Memory B cell (primary cell): ENCODE results near the gene CWC22.
"Not testable (repeated sequence)": the region's sequence is repeated elsewhere in the genome, so short reads cannot be mapped to it uniquely, and the experiment has no call there.

Experiments
- ATAC-seq: fragments of 150-1000 bp; cut with Tn5 transposase; 2 replicates; pipeline ENCODE4 v1.10.0; 2021; ENCODE audit warnings: low read depth, mild to moderate bottlenecking, moderate library complexity
- DNase-seq, 2 donors: peaks; one replicate each; pipeline ENCODE4 v3.0.0; 2022; ENCODE audit warnings: low spot score in 2 of 2
- H3K27ac Mint-ChIP-seq: one replicate; pipeline ENCODE4 v1.8.0; 2022; ENCODE audit warnings: mild to moderate bottlenecking, moderate library complexity, mixed read lengths
- H3K27me3 Mint-ChIP-seq: one replicate; pipeline ENCODE4 v1.8.0; 2022; ENCODE audit warnings: mixed read lengths
- H3K36me3 Mint-ChIP-seq: one replicate; pipeline ENCODE4 v1.8.0; 2022; ENCODE audit warnings: mild to moderate bottlenecking, mixed read lengths
- H3K4me1 Mint-ChIP-seq: one replicate; pipeline ENCODE4 v1.8.0; 2022; ENCODE audit warnings: mixed read lengths
- H3K4me3 Mint-ChIP-seq: one replicate; pipeline ENCODE4 v1.8.0; 2022; ENCODE audit warnings: mild to moderate bottlenecking, moderate library complexity, mixed read lengths
- H3K9me3 Mint-ChIP-seq: one replicate; pipeline ENCODE4 v1.8.0; 2022; ENCODE audit warnings: mixed read lengths

Gene CWC22

DNA sequence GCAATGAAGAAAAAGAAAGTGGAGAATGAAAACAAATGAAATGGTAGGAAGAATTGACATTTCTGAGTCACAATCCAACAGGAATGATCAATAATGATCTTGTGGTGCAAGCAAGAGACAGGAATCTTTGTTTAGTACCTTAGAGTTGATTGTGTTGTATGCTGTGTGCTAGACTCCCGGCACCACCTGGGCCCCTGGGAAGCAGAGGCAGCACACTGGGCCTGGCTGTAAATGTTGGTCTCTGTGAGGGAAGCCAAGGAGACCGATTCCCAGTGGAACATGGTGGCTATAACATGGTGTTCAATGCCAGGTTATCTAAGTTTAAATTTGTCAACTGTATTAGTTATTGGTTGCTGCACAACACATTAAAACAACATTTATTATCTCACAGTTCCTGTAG lies 9.8 kb upstream of the CWC22 start:
- DNase-seq (no peak), ATAC-seq (no peak)
- Mint-ChIP-seq H3K27me3 (peaks cover 8% of the 10 kb centered on the region), H3K4me3 (no peak overlapping the region), H3K27ac (no peak overlapping the region), H3K36me3 (no peaks in the 10 kb centered on the region), H3K4me1 (no peaks in the 10 kb centered on the region), H3K9me3 (no peaks in the 10 kb centered on the region)

- H3K27me3 Mint-ChIP-seq, result peaks cover 8% of the 10 kb centered on the region
- H3K9me3 Mint-ChIP-seq, result no peaks in the 10 kb centered on the region
- ATAC-seq (no peak), DNase-seq (no peak)
- H3K4me1 Mint-ChIP-seq, result no peaks in the 10 kb centered on the region
- no peak overlapping the region for H3K27ac Mint-ChIP-seq
- H3K36me3 Mint-ChIP-seq, result no peaks in the 10 kb centered on the region
- H3K4me3 Mint-ChIP-seq, result no peak overlapping the region
Measured at GRCh38 chr2:180015951-180016709, 9.0 kb upstream of the CWC22 start.

- Mint-ChIP-seq H3K27me3 (peaks cover 5% of the 10 kb centered on the region), H3K36me3 (no peaks in the 10 kb centered on the region), H3K4me3 (no peak overlapping the region), H3K9me3 (no peaks in the 10 kb centered on the region), H3K27ac (no peak overlapping the region), H3K4me1 (no peaks in the 10 kb centered on the region)
- DNase-seq, result no peak
- no peak for ATAC-seq
Measured at GRCh38 chr2:180012523-180012922, 5.4 kb upstream of the CWC22 start.

GRCh38 chr2:180010701-180011100 lies 3.6 kb upstream of the CWC22 start:
- Mint-ChIP-seq H3K4me1 (peaks cover 5% of the 10 kb centered on the region), H3K9me3 (no peaks in the 10 kb centered on the region), H3K4me3 (no peak overlapping the region), H3K27ac (no peak overlapping the region), H3K36me3 (no peaks in the 10 kb centered on the region), H3K27me3 (peaks cover 1% of the 10 kb centered on the region)
- ATAC-seq (no peak), DNase-seq (no peak)

GRCh38 chr2:180006231-180006630 lies 866 bp downstream of the CWC22 start:
- no peaks in the 10 kb centered on the region for H3K27me3 Mint-ChIP-seq
- no peaks in the 10 kb centered on the region for H3K9me3 Mint-ChIP-seq
- H3K27ac Mint-ChIP-seq, result peak overlapping the region; percentile 100
- peaks cover 10% of the 10 kb centered on the region for H3K36me3 Mint-ChIP-seq
- peaks cover 28% of the 10 kb centered on the region for H3K4me1 Mint-ChIP-seq
- no peak for DNase-seq
- peak overlapping the region; percentile 99 for H3K4me3 Mint-ChIP-seq
- ATAC-seq, result no peak

DNA sequence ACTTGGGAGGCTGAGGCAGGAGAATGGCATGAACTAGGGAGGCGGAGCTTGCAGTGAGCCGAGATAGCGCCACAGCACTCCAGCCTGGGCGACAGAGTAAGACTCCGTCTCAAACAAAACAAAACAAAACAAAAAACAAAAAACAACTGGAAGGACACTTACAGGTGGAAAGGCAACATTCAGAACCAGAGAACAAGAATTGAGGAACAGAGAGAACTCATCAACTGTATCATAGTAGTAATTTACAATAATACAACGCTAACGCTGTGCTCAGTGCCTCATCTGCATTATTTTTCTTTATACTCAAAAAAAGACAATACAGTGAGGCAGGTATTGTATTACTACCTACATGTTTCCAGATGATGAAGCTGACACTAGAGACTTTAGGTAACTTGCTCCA lies 1.6 kb downstream of the CWC22 start:
- not testable (repeated sequence) for DNase-seq, H3K27me3 Mint-ChIP-seq, H3K9me3 Mint-ChIP-seq, H3K36me3 Mint-ChIP-seq, ATAC-seq
- peak overlapping the region; percentile 99 for H3K4me3 Mint-ChIP-seq
- H3K4me1 Mint-ChIP-seq, result peaks cover 28% of the 10 kb centered on the region
- H3K27ac Mint-ChIP-seq, result peak overlapping the region; percentile 69

DNA sequence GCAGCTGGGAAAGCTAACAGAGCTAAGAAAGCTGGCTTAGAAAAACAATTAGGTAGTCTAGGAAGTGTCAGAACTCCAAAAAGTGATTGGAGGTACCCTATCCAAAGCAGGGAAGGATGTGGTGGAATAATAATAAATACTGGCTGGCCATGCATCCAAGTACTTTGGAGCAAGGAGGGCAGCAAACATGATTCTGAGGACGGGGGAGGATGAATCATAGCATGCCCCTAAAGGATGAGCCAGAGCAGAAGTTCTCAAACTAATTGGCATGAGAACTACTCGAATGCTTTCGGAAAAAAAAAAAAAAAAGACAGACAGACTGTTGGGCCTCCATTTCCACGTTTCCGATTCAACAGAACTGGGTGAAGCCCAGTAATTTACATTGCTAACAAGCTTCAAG lies 2.4 kb downstream of the CWC22 start:
- Mint-ChIP-seq H3K27ac (no peak overlapping the region), H3K9me3 (no peaks in the 10 kb centered on the region), H3K27me3 (no peaks in the 10 kb centered on the region), H3K36me3 (peaks cover 10% of the 10 kb centered on the region), H3K4me1 (peaks cover 28% of the 10 kb centered on the region), H3K4me3 (peak overlapping the region; percentile 32)
- DNase-seq (no peak), ATAC-seq (no peak)

- H3K4me3 Mint-ChIP-seq, result no peak overlapping the region
- ATAC-seq, result no peak
- no peak overlapping the region for H3K27ac Mint-ChIP-seq
- H3K27me3 Mint-ChIP-seq, result no peaks in the 10 kb centered on the region
- peaks cover 30% of the 10 kb centered on the region for H3K4me1 Mint-ChIP-seq
- H3K9me3 Mint-ChIP-seq, result no peaks in the 10 kb centered on the region
- DNase-seq, result no peak
- H3K36me3 Mint-ChIP-seq, result peaks cover 11% of the 10 kb centered on the region
Measured at GRCh38 chr2:180003559-180003958, 3.5 kb downstream of the CWC22 start.

DNA sequence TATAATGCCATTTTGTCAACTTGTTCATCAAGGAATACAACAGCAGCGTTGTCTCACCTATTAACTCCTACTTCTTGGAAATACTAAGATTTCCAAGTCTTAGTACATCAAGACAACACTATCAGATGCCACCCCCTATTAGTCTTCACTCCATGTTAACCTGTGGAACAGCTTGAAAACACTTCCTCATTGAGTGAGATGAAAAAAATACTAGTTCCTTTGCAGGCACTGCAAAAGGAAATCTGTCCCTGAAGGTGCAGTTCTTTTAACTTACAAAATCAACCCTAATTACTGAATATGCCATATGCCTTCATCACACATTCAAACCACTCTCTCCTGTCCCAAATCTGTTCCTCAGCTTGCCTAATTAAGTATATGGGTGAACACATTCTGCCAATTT lies 4.0 kb downstream of the CWC22 start:
- ATAC-seq (no peak), DNase-seq (no peak)
- H3K9me3 Mint-ChIP-seq, result no peaks in the 10 kb centered on the region
- no peak overlapping the region for H3K4me3 Mint-ChIP-seq
- H3K4me1 Mint-ChIP-seq, result peaks cover 32% of the 10 kb centered on the region
- peaks cover 11% of the 10 kb centered on the region for H3K36me3 Mint-ChIP-seq
- no peak overlapping the region for H3K27ac Mint-ChIP-seq
- H3K27me3 Mint-ChIP-seq, result no peaks in the 10 kb centered on the region

DNA sequence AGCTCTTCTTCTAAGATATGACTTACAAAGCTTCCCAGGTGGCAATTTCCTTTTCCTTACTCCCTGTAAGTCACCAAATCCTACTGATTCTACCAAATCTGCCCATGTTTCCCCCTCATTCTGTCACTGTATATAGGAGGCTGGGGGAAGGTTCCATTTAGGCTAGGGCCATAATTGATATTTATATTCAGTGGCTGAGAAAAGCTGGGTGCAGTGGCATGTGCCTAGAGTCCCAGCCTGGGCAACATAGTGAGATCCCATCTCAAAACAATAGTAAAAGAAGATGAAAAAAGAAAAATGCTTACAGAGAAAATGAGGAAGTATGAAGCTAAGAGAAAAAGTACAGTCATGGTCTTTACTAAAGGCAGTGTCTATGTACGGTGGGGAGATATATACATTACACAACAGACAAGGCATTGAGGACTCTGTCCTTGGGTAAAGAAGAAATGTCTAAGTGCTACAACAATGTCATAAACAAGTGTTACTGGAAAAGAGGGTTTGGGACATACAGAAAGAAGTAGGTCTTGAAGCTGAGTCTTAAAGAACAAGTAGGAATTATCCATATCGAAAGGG lies 4.8 kb downstream of the CWC22 start:
- Mint-ChIP-seq H3K27ac (no peak overlapping the region), H3K4me1 (peaks cover 35% of the 10 kb centered on the region), H3K27me3 (no peaks in the 10 kb centered on the region), H3K9me3 (no peaks in the 10 kb centered on the region), H3K36me3 (peaks cover 11% of the 10 kb centered on the region), H3K4me3 (no peak overlapping the region)
- DNase-seq (no peak), ATAC-seq (no peak)

DNA sequence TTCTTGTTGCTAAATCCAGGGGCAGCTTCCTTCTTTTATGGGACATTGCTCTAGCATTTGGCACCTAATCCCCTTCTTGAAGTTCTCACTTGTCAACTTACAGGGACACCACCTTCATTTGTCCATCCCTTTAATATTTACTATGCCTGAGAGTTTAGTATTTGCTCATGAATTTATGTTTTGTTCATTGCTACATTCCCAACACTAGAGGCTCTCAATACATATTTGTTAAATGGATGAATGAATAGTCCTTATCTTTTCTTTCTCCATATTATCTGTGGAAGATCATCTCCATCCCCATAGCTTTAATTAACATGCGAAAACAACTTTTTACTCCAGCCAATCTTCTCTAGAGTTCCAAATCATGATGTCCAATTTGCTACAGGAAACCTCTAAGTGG lies 5.4 kb downstream of the CWC22 start:
- Mint-ChIP-seq H3K27ac (peak overlapping the region; percentile 10), H3K4me1 (peaks cover 35% of the 10 kb centered on the region), H3K27me3 (no peaks in the 10 kb centered on the region), H3K36me3 (peaks cover 11% of the 10 kb centered on the region), H3K4me3 (no peak overlapping the region), H3K9me3 (no peaks in the 10 kb centered on the region)
- ATAC-seq (no peak), DNase-seq (no peak)

DNA sequence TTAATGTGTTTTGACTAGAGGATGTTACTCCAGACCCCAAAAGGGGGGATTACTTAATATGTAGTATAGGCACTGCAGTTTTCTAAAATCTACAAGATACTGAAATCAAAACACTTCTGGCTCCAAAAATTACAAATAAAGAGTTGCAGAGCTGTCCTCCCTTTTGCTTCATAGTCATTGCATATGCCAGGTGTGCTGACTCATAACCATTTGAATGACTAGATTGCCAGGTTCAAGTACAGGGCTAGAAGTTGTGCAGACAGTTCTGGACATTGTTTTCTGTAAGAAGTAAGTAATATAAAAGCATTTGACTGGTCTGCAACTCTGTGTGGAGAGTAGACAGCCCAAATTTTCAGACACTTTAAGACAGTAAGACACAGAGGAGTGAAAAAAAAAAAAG lies 6.7 kb downstream of the CWC22 start:
- peaks cover 36% of the 10 kb centered on the region for H3K4me1 Mint-ChIP-seq
- ATAC-seq, result no peak
- H3K4me3 Mint-ChIP-seq, result no peak overlapping the region
- H3K9me3 Mint-ChIP-seq, result no peaks in the 10 kb centered on the region
- H3K27me3 Mint-ChIP-seq, result no peaks in the 10 kb centered on the region
- no peak for DNase-seq
- H3K27ac Mint-ChIP-seq, result no peak overlapping the region
- peaks cover 11% of the 10 kb centered on the region for H3K36me3 Mint-ChIP-seq

GRCh38 chr2:179999000-179999399 lies 8.1 kb downstream of the CWC22 start:
- Mint-ChIP-seq H3K4me3 (no peak overlapping the region), H3K4me1 (peaks cover 35% of the 10 kb centered on the region), H3K27me3 (no peaks in the 10 kb centered on the region), H3K27ac (no peak overlapping the region), H3K36me3 (peaks cover 11% of the 10 kb centered on the region), H3K9me3 (no peaks in the 10 kb centered on the region)
- no peak for DNase-seq
- ATAC-seq, result no peak

GRCh38 chr2:179995741-179996515 lies 11.2 kb downstream of the CWC22 start:
- DNase-seq, result no peak
- Mint-ChIP-seq H3K4me1 (peaks cover 25% of the 10 kb centered on the region), H3K36me3 (peaks cover 13% of the 10 kb centered on the region), H3K27me3 (no peaks in the 10 kb centered on the region), H3K27ac (peak overlapping the region; percentile 67), H3K9me3 (no peaks in the 10 kb centered on the region), H3K4me3 (no peak overlapping the region)
- no peak for ATAC-seq
